GM08714 (cell line): ENCODE measurements around the gene DDN.

Experiments
- H3K4me3 ChIP-seq: fragments of 200-500 bp; sonication (Bioruptor generic); 2 replicates; pipeline ENCODE4 v1.5.1; 2014; ENCODE audit warnings: mild to moderate bottlenecking, low read length, inconsistent platforms
- ZNF274 ChIP-seq: IDR thresholded peaks from 2 replicates; pipeline ENCODE4 v1.6.1; 2012; ENCODE audit warnings: mild to moderate bottlenecking, low read depth, low read length

Gene DDN

GRCh38 chr12:48990552-48990951 is 8.6 kb downstream of the DDN start:
- TF ChIP-seq ZNF274, result no peak
- no peak overlapping the region for H3K4me3 ChIP-seq

GRCh38 chr12:48988030-48988649 is 11.0 kb downstream of the DDN start:
- TF ChIP-seq ZNF274, result no peak

GRCh38 chr12:48986720-48987291 is 12.4 kb downstream of the DDN start:
- TF ChIP-seq ZNF274, result no peak
- no peak overlapping the region for H3K4me3 ChIP-seq

More at GRCh38 chr12:48988030-48988649, 11.0 kb downstream of the DDN start:
- H3K4me3 ChIP-seq, result no peak overlapping the region

- no peak for TF ChIP-seq ZNF274
- H3K4me3 ChIP-seq, result no peak overlapping the region
These were observed 13.3 kb downstream of the DDN start for GRCh38 chr12:48985901-48986300.

- no peak for TF ChIP-seq ZNF274
These were observed 13.7 kb downstream of the DDN start for GRCh38 chr12:48985475-48985897.

GRCh38 chr12:48982397-48983080 is 16.6 kb downstream of the DDN start:
- TF ChIP-seq ZNF274, result no peak
- no peak overlapping the region for H3K4me3 ChIP-seq

More at GRCh38 chr12:48985475-48985897, 13.7 kb downstream of the DDN start:
- no peak overlapping the region for H3K4me3 ChIP-seq

GRCh38 chr12:48981757-48982157 is 17.4 kb downstream of the DDN start:
- H3K4me3 ChIP-seq, result no peak overlapping the region

GRCh38 chr12:48980953-48981756 is 18.0 kb downstream of the DDN start:
- H3K4me3 ChIP-seq, result no peak overlapping the region; the same call in 1 of the 2 replicates
- TF ChIP-seq ZNF274, result no peak

More at GRCh38 chr12:48981757-48982157, 17.4 kb downstream of the DDN start:
- no peak for TF ChIP-seq ZNF274

GRCh38 chr12:48980389-48980952 is 18.7 kb downstream of the DDN start:
- no peak for TF ChIP-seq ZNF274
- peak overlapping the region; percentile 15; the same call in 1 of the 2 replicates for H3K4me3 ChIP-seq

GRCh38 chr12:48979602-48980388 is 19.4 kb downstream of the DDN start:
- peak overlapping the region; percentile 15; the same call in 1 of the 2 replicates for H3K4me3 ChIP-seq
- TF ChIP-seq ZNF274, result no peak

- peak overlapping the region; percentile 15; the same call in 1 of the 2 replicates for H3K4me3 ChIP-seq
- TF ChIP-seq ZNF274, result no peak
These were observed 20.2 kb downstream of the DDN start for GRCh38 chr12:48978741-48979601.

- H3K4me3 ChIP-seq, result no peak within 1 kb of the TSS; the same call in 1 of the 2 replicates
These were observed 20.9 kb downstream of the DDN start, which contains the start of gene WNT1 for GRCh38 chr12:48978291-48978740. Gene WNT1 (plus strand): TSS chr12:48978322. CDS start chr12:48978651, 329 bp downstream.

More at GRCh38 chr12:48978291-48978740, 20.9 kb downstream of the DDN start, which contains the start of gene WNT1:
- TF ChIP-seq ZNF274, result no peak
